Activated CD8-positive, alpha-beta memory T cell treated with anti-CD3 and anti-CD28 coated beads, Interleukin-2, amount 50 U/mL, for 4 hours (primary cell): ENCODE data around the gene EPHA6.

Experiments used
- DNase-seq: peaks from one replicate; pipeline ENCODE4 v3.0.0-alpha.2; 2020

EPHA6 gene

GRCh38 chr3:97029972-97030371 is 215.6 kb downstream of the EPHA6 start:
- DNase-seq: no peak

- no peak for DNase-seq
Measured at GRCh38 chr3:97037294-97037943, 223.0 kb downstream of the EPHA6 start.

DNA sequence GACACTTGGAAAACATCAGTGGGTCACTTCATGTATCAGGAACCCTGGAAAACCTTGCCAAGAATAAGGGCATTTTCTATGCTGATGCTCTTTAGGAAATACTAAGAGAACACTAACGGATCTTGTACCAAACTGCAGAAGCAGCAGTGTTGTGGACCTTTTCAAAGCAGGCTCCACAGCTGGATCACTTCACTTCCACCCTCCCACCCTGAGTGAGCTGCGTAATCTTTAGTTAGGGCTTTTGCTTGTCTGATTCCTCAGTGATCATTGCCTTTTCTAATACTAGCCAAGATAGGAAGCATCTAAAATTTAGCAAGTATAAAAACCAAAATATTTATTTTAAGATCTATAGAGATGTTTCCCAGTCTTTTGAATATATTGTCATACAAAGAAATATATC is 229.0 kb downstream of the EPHA6 start:
- DNase-seq: no peak

- DNase-seq: no peak
Measured at GRCh38 chr3:97057365-97057764, 243.0 kb downstream of the EPHA6 start.

- no peak for DNase-seq
Measured at GRCh38 chr3:97059168-97059567, 244.8 kb downstream of the EPHA6 start.

DNA sequence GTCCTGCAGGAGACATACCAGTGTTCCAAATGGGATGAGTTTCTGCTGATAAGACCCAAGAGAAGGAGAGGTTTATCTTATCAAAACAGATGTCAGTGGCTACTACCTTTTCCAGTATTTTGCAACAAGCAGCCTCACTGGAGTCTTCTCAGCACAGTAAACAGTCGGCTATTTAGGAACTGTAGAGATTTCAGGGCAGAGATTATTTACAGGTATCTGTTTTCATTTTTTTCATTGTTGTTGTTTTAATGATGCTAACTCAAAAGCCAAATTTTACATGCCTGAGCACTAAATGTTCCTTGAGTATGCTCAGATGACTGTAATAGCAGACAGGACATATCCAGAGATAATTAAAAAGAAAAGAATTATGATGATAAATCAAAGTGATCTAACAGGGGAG is 252.1 kb downstream of the EPHA6 start:
- no peak for DNase-seq

DNA sequence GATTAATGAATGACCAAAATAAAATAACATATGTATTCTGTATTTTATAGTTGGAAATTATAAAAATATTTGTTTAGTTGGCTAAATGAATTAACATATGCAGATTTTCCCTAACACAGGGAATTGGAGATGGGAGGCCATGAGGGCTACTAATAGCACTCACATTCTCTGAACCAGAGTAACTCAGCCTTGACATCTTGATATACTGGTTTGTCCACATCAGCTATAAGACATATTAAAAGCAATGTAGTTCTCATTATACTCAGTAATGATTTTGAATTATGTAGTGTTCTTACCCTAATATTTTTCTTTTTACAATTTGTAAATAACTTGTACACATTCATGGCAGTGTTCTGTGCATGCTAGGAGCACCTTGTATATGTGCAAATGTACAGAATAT is 255.9 kb downstream of the EPHA6 start:
- no peak for DNase-seq

DNA sequence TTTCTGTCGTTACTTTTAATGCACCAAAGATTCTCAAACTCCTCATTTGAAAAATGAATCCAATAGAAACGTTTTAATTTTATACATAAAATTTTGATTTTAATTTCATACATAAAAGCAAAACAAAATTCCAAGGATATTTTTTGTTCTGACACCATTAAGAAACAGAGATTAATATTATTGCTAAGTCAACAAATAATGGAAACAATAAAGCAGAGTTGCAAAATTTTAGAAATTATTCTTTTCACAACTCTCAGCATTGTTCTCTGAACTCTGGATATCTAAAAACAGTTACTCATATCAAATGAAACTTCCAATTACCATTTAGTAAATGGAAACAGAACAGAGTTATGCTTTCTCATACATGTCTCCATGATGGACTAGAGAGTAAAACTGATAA is 260.2 kb downstream of the EPHA6 start:
- DNase-seq: no peak

GRCh38 chr3:97076673-97077072 is 262.3 kb downstream of the EPHA6 start:
- no peak for DNase-seq

DNA sequence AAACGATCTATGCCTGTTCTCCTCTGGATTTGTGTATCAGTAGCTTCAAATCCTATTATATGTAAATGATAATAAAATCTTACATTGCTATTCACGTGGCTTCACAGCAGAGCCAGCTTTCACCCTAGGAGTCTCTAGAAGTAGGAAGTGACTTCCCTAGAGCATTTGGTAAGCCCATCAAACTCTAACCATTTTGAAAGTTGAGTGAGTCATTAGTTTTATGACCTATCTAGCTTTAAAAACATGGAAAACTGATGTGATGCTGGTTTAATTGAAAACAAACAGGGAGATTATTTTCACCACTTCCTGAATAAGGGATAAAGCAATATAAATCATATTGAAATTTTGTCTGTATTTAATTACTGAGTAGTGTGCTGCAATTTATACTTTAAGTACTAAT is 275.2 kb downstream of the EPHA6 start:
- DNase-seq: no peak

GRCh38 chr3:97102641-97103040 is 288.2 kb downstream of the EPHA6 start:
- no peak for DNase-seq

GRCh38 chr3:97105989-97106651 is 291.7 kb downstream of the EPHA6 start:
- DNase-seq: no peak

- DNase-seq: no peak
Measured at GRCh38 chr3:97106652-97106989, 292.2 kb downstream of the EPHA6 start.

DNA sequence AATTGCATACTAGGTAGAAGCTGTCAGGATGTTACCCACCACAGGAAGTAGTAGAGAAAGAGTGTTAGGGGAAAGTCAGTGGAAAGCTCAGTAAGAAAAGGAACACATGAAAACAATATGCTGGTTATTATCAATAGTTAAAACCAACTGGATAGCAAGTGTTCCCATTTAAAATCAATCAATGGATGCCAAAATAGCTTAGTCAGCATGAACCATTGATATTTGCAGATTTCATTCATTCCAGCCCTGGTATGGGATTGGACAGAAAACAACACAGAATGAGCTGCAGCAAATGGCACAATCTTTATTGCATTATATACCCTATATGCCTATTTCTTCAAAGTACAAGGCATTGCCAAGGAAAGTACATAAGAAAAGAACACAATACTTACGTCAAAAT is 293.7 kb downstream of the EPHA6 start:
- DNase-seq: no peak

DNA sequence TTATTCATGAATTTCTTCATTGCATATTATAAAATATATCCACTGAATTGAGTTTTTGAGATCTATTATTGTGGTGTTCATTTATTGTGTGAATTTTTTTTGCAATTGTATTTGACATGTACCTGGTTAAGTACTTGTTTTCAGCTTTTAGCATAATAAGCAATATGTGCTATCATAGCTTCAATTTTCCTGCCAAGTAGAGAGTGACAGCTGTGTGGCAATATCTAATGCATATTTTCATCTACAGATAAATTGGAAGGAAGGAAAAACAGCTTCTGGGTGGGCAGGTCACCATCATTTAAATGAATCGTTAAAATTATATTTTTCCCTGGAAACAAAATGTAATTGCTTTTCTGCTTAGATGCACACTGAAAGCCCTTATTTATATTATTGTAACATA is 296.9 kb downstream of the EPHA6 start:
- no peak for DNase-seq

DNA sequence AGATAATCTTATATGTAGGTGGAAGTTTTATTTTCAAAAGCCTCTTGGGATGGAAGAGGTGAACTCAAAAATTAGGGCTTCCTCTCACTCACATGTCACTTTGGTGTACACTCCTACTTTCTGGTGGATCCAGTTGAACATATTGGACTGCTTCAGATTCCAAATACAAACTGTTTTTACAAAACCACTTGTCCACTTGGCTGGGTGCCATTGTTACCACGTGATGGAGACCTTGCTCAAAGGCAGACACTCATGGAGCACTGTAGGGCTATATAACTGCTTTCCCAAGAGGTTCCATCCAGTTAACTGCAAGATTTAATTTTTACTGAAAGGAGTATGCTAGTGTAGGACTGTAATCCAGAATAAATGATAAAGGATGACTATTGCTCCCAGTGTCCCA is 307.0 kb downstream of the EPHA6 start:
- no peak for DNase-seq

- no peak for DNase-seq
Measured at GRCh38 chr3:97125902-97126499, 311.6 kb downstream of the EPHA6 start.

DNA sequence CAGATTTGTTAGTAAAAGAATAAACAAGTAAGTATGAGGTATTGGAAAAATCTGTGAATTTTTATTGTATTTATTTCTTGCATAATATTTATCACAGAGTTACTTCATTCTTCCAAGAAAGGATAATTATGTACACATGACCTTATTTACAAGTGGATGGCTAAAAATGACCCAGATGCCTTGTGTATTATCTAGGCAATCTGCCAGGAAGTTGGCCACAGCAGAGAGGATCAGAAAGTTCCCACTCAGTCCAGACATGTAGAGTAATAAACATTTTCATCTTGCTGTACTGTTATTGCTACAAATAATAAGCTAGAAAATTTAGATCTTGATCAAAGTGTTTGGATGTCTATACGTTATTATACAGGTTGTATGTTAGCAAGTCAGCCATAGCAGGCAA is 317.1 kb downstream of the EPHA6 start:
- DNase-seq: no peak

DNA sequence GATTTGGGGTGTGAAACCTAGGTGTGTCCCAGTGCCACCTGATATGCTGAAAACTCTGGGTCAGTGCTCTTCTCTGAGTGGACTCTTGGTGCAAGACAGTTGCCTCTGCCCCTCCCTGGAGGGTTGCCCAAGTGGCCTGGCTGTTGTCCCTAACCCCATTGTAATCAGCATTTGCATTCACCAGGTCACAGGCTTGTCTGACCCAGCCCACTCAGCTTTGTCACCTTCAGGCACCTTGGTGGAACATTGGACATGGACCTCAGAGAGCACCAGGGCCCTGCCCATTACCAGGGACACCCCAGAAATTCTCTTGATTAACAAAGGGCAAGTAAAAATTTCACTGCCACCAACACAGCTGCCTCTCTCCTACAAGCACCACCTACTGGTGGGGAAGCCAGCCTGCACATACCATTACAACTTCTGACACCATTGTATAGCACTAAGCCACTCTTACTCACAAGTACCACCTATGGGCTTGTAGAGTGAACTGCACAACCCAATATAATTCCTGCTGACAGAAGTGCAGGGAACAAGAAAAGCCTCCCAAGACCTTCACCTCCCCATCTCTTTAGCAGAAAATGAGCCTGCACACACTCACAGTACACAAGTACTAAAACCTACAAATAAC is 324.6 kb downstream of the EPHA6 start:
- DNase-seq: no peak

DNA sequence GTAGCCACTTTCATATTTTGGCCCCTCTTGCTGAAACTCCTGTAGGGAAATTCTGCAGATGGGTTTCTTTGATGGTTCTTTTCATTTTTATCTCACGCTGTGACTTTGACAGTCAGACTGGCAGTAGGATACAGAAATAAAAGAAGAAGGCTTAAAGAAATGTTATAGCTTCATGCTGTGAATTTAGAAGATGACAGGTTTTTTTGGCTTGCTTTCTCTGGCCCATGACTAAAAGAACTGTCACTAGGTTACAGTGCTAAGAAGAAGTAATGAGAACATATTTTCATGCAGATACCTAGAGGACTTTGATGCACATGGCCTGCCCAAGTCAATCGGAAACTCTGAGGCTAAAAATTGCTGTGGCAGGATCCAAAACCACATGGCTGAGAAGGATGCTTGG is 334.5 kb downstream of the EPHA6 start:
- no peak for DNase-seq

GRCh38 chr3:97161169-97161568 is 346.8 kb downstream of the EPHA6 start:
- DNase-seq: no peak

DNA sequence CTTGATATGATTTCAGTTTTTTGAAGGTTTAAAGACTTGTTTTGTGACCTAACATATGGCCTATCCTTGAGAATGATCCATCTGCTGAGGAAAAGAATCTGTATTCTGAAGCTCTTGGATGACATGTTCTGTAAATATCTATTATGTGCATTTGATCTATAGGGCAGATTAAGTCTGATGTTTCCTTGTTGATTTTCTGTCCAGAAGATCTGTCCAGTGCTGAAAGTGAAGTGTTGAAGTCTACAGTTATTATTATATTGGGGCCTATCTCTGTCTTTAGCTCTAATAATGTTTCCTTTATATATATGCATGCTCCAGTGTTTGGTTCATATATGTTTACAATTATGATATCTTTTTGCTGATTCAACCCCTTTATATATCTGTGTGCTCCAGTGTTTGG is 362.8 kb downstream of the EPHA6 start:
- no peak for DNase-seq

DNA sequence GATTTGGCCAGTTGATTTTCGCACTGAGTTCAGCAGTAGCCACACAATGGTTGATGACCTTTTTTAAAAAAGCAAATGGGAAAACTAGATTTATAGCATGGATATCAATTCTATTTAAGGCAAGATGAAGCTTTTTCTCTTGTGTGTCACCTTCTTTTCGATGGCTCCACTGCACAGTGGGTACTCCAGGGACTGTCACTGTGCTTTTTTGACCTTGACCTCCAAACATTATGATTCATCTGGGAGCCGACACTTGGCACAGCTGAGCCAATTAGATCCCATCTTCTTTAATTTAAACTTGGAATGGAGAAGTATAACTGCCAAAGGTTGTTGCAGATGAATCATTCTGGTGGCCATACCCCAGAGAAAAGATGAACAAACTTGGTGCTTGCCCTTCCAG is 367.3 kb downstream of the EPHA6 start:
- DNase-seq: no peak

- no peak for DNase-seq
Measured at GRCh38 chr3:97187771-97188170, 373.4 kb downstream of the EPHA6 start.
